SK-N-SH (cell line): Measurements from ENCODE around the gene CBX8.

Source experiments
- CTCF ChIP-seq: fragments of 200-600 bp; sonication (generic); IDR thresholded peaks from 2 replicates; pipeline ENCODE4 v1.6.1; 2017; ENCODE audit warnings: antibody characterized with exemption, mild to moderate bottlenecking, moderate library complexity
- EP300 ChIP-seq, 2 experiments: IDR thresholded peaks; 2 replicates each; pipeline versions ENCODE4 v1.4.0 to v1.6.1; 2012; ENCODE audit warnings: borderline replicate concordance in 1 of 2, low read depth in 1 of 2, low read length in 1 of 2
- EZH2phosphoT487 ChIP-seq: fragments of 200-600 bp; sonication (generic); IDR thresholded peaks from 2 replicates; pipeline ENCODE4 v1.6.1; 2017; ENCODE audit warnings: low read depth, mixed run types, mild to moderate bottlenecking, antibody characterized with exemption, moderate library complexity, borderline replicate concordance
- GATA2 ChIP-seq: sonication (generic); formaldehyde crosslinking; IDR thresholded peaks from 2 replicates; pipeline ENCODE4 v1.5.0; 2020; ENCODE audit warnings: mild to moderate bottlenecking, missing genetic modification reagents
- MAX ChIP-seq: IDR thresholded peaks from 2 replicates; pipeline ENCODE4 v1.4.0; 2012; ENCODE audit warnings: low read depth
- MXI1 ChIP-seq: IDR thresholded peaks from 2 replicates; pipeline ENCODE4 v1.6.1; 2012; ENCODE audit warnings: mild to moderate bottlenecking, low read depth, low read length, improper control_type of control experiment
- NRF1 ChIP-seq: IDR thresholded peaks from 2 replicates; pipeline ENCODE4 v1.6.1; 2012; ENCODE audit warnings: low read depth, mild to moderate bottlenecking, low read length
- POLR2AphosphoS5 ChIP-seq: IDR thresholded peaks from 2 replicates; pipeline ENCODE4 v1.6.1; 2012; ENCODE audit warnings: low read depth, low read length
- RCOR1 ChIP-seq: fragments of 150-350 bp; IDR thresholded peaks from 2 replicates; pipeline ENCODE4 v1.6.1; 2017; ENCODE audit warnings: antibody characterized with exemption, low read length
- REST ChIP-seq: IDR thresholded peaks from 2 replicates; pipeline ENCODE4 v1.6.1; 2012; ENCODE audit warnings: mild to moderate bottlenecking, low read depth, low read length, moderate library complexity
- RFX5 ChIP-seq: IDR thresholded peaks from 2 replicates; pipeline ENCODE4 v1.6.1; 2012; ENCODE audit warnings: mild to moderate bottlenecking, improper control_type of control experiment, low read length
- SIN3A ChIP-seq: IDR thresholded peaks from 2 replicates; pipeline ENCODE4 v1.6.1; 2012; ENCODE audit warnings: low read depth, mild to moderate bottlenecking, low read length, moderate library complexity, borderline replicate concordance
- TAF1 ChIP-seq: IDR thresholded peaks from 2 replicates; pipeline ENCODE4 v1.6.1; 2012; ENCODE audit warnings: low read depth, mild to moderate bottlenecking, low read length, moderate library complexity, borderline replicate concordance

GRCh38 chr17:79743614-79744013, 53.3 kb downstream of the CBX8 start:
- TF ChIP-seq NRF1, result no peak
- TF ChIP-seq MAX, result no peak
- no peak for TF ChIP-seq SIN3A
- TF ChIP-seq CTCF, result no peak
- TF ChIP-seq EP300 (IDR thresholded peaks at IDR 0.05; ENCODE audit: borderline replicate concordance in 1 of 2, low read depth in 1 of 2, low read length in 1 of 2), result no peak
- no peak for TF ChIP-seq GATA2 (CRISPR knock-in tag)
- TF ChIP-seq POLR2AphosphoS5, result no peak
- TF ChIP-seq EZH2phosphoT487, result no peak
- no peak for TF ChIP-seq MXI1
- TF ChIP-seq RFX5, result no peak
- TF ChIP-seq REST, result no peak
- no peak for TF ChIP-seq TAF1
- TF ChIP-seq RCOR1, result no peak
